ENCODE data around the gene SETD6.
A peak's percentile ranks its signal among the peaks of the same experiment; 100 is the strongest.

The SETD6 gene

DNA sequence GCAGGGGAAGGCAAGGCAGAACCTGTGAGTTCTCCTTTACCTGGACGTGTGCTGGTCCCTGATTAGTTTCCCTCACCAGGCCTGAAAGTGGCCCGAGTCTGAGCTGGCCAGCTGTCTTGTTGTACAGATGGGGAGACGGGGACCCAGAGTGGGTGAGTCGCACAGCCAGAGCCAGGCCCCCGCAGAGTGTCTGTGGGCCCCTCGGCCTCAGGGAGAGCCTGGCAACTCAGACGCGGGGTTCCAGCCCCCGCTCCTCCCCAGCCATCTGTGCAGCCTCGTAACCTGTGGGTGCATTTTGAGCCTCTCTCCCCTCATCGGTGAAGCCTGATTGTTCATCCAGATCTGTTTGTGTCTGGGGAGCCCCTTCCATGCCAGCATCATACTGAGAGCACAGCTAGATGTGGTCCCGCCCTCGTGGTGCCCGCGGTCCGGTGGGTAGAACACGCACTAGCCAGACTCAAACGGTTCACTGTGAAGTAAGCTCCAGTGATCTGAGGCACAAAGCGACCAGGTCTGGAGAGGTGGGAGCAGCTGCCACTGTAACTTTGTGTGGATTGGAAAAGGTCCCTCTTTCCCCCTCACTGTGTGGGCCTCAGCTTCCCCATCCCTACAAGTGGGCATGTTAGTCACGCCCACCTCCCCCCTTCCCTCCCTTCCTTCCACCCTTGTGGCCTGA is 21.4 kb upstream of the SETD6 start:
- DNase-seq (ENCODE audit: low read depth in 2 of 2) = no peak

DNA sequence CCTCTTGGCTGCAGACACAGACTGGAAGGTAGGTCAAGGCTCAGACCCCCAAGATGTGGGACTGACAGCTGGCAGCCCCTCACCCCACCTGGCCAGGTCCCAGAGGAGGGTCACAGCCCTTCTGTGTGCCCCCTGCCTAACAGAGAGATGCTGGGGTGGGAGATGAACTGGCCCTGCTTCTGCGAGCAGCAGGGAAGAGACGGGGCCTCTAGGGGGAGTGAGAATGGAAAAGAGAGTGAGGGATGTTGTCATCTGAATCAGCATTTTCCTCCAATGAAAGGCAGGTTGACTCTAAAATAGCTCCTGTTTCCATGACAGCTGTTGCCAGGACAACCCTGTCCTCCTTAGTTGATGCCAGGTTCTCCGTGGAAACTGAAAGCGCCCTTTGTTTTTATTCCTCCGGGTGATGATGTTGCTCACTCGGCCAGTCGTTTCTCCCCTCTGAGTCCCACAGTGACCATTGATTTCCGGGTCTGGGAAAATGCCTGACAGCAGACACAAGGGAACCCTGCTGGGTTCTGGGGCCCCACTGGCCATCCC is 20.3 kb upstream of the SETD6 start:
- peak; percentile 69 to 75 for DNase-seq (ENCODE audit: low read depth in 2 of 2)

DNA sequence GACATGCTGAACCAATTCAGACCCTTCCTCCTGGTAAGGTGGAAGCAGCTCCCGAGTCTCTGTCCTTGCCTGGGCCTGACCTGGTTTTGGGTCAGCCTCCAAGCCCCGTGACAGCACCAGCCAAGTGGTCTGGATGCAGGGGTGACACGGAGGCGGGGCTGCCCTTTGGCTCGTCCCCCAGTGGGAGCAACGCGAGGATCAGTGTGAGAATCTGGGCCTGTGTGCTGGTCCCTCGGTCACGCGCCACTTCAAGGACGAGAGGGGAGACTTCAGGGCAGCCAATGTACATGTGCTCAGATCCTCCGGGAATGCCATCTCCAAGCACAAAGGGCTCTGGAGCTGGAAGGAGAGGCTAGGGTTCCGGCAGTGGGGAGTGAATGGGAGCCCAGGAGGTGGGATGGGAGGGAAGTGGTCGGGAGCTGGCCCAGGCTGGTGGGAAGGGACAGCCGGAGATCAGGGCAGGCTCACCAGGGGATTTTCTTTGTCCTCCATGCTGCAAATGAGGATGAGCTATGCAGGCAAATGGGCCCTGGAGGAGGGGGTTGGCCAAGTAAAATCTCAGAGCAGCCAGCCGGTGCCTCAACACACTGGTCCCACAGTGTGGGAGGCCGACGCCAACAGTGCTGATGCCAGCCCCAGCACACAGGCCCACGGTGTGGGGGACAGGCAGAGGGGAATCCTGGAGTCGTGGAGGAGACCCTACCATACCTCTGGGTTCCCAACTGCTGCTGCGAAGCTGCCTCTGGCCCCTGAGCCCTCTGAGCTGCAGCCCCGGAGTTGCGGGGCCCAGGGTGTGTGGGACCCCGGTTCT is 19.6 kb upstream of the SETD6 start:
- no peak for DNase-seq (ENCODE audit: low read depth in 2 of 2)

DNA sequence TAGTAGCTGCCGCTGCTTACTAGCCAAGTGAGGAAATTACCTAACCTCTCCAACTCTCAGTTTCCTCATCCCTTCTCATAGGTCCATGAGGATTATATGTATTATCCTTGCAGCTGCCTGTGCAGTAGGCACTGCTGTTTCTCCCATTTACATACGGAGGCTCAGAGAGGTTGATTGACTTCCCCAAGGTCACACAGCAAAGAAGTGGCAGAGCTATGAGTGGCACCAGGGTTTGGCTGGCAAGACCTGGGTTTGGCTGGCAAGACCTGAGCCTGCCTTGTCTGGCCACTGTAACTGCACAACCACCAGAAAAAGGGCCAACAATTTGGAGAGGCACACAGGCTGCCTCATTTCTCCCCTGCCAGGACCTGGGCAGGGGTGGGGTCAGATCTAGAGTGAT is 17.8 kb upstream of the SETD6 start:
- no peak for DNase-seq (ENCODE audit: low read depth in 2 of 2)

DNA sequence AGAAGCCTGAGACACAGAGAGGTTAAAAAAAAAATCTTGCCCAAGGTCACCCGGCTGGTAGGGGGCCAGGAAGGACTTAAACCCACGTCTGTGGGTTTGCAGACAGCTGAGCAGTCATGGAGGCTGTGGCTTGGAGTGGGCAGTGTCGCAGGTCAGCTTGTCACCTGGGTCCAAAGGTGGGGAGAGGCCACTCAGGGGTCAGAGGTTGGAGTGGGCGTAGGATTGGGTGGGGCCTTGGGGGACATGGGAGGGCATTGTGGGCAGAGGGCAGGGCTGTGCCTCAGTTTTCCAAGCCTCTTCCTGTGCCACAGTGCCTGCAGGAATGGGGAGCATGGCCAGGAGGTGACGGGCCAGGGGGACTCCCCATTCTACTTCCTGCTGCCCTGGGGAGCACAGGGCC is 17.4 kb upstream of the SETD6 start:
- no peak for DNase-seq (ENCODE audit: low read depth in 2 of 2)

DNA sequence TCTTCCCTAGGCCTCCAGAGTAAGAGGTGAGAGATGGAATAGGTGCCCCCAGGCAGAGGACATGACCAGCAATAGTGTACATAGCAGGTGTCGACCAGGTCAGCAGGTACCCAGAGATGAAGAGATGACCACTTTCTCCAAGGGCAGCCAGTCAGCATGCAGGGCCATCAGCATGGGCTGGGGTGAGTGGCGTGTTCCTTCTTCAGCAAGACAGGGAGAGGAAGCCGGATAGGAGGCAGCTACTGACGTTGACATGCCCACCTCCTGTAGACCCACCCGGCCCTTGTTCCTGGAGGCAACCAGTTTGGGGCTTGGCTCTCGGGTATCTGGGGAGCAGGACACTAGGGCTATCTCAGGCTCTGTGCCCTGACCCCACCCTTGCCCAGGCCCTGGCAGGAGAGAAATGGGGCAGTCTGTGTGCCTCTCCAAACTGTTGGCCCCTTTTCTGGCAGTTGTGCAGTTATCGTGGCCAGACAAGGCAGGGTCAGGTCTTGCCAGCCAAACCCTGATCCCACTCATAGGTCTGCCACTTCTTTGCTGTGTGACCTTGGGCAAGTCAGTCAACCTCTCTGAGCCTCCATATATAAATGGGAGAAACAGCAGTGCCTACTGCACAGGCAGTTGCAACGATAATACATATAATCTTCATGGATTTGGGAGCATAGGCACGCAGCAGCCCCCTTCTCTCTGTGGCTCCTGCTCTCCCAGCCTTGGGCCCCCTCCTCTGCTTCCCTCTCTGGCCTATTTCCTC is 16.8 kb upstream of the SETD6 start:
- DNase-seq (ENCODE audit: low read depth in 2 of 2) = no peak

DNA sequence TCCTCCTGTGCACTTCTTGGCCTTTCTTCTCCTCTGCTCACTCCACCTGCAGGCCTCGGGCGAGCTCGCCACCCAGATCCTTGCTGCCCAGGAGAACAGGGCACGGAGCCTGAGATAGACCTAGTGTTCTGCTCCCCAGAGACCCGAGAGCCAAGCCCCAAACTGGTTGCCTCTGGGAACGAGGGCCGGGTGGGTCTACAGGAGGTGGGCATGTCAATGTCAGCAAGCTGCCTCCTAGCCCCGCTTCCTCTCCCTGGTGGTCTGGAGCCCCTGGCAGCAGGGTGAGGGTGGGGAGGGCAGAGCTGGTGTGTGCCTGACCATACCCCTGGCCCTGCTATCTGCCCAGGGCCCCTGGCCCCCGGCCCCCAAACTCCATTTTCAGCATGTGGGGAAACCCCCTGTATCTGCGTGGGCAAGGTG is 16.2 kb upstream of the SETD6 start:
- DNase-seq (ENCODE audit: low read depth in 2 of 2) = no peak

DNA sequence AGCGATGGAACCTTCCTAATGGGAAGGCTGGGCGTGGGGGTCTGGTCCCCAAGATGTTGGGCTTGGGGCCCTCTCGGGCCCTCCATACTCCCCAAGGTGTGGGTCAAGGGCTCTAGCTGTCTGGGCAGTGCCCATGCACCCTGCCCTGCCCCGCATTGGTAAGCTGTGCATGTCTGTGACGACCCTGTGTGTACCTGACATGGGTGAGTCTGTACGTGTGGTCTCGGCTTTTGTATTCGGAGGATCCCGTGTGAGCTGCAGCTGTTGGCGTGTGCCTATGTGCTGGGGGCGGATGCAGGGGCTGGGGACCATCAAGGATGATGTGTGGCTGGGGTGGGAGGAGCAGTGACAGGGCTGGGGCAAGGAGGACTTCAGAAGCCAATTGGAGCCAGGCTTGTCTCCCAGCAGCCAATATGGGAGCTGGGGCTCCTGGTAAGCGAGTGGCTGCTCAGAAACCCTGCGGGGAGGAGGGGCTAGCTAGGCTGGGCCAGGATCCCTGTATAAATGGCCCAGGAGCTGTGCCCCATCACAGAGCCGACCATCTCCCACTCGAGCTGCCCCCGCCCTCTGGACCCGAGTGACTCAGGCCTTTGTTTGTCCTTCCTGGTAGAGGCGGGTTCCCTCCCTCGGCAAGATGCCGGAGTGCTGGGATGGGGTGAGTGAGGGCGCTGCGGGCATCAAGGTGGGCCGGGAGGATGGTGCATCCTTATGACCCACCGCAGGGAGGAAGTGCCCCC is 15.5 kb upstream of the SETD6 start, which contains the start of gene NDRG4:
TSS of gene NDRG4 (plus strand) at position 529 of the 737 bp plus-strand sequence. CDS start at position 635, 106 bp downstream.
- peak in 1 of 2 donors; percentile 43 for DNase-seq (ENCODE audit: low read depth in 2 of 2)

DNA sequence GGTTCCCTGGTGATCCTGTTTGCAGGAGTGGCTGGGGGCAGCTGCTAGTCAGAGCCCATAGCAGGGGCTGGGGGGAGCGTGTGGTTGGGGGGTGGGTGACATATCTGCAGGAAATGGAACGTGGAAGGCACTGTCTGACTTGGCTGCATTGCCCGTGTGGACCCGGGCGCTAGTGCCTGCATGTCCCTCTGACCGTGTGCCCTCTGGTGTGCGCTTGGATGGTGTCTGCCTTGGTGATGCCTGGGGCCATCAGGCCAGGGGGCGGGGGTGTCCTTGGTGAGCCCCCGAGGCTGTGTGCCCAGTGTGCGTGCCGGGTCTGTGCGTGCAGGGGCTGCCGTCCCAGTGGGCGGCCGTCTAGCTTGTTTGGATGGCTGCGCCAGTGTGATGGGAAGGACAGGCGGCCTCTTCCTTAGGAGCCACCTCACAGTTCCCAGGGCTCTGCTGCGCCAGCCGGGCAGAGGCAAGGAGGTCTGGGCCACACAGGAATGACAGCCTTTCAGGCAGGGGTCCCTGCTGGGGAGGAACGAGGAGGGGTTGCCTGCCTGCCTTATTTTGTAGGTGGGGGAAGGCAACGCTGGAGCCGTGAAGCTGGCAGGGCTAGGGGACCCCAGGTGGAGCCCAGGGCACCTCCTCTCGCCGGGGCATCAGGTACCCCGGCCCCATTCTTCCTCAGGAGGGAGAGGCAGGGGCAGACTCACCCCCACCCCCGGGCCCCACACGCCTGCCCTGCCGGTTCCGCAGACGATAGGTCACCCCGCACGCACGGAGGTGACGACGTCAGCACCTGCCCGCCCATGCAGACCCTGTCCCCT is 14.7 kb upstream of the SETD6 start:
- no peak for DNase-seq (ENCODE audit: low read depth in 2 of 2)

DNA sequence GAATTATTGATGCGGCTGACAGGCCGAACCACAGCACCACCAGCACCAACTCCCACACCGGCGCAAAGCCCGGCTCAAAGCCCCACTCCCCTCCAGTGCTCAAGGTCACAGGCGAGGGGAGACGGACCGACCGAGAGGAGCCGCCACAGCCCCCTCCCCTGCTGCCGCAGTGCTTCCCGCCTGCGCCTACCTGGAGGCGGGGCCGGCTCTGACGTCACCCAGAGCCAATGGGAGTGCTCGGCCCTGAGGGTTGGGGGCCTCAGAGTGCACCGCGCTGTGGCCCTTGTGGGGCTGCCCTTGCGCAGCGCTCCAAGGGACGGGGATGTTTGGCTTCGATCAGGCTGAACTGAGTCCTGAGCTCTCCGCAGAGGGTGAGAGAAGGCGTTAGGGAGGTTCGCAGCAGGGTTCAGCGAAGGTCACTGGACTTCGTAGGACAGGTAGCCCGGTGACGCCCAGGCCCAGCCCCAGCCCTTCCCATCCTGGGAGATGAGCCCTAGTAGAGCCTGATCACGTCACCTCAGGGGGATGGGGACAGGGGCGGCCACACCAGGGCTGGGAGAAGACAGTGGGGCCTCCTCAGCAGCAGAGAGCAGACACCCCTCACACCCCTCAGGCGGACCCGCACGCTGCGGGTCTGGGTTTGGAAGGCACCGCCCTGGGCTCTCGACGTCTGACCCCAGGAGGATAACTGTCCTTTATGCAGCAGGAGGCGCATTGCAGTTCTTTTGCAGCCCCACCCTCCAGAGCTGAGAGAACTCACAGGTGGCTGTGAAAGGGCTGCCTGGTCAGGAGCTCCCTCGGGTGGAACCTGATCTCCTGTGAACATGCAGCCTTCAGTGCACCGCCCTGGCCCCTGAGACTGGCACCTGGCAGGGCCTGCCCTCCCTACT is 13.8 kb upstream of the SETD6 start:
- DNase-seq (ENCODE audit: low read depth in 2 of 2) = peak in 1 of 2 donors; percentile 31

DNA sequence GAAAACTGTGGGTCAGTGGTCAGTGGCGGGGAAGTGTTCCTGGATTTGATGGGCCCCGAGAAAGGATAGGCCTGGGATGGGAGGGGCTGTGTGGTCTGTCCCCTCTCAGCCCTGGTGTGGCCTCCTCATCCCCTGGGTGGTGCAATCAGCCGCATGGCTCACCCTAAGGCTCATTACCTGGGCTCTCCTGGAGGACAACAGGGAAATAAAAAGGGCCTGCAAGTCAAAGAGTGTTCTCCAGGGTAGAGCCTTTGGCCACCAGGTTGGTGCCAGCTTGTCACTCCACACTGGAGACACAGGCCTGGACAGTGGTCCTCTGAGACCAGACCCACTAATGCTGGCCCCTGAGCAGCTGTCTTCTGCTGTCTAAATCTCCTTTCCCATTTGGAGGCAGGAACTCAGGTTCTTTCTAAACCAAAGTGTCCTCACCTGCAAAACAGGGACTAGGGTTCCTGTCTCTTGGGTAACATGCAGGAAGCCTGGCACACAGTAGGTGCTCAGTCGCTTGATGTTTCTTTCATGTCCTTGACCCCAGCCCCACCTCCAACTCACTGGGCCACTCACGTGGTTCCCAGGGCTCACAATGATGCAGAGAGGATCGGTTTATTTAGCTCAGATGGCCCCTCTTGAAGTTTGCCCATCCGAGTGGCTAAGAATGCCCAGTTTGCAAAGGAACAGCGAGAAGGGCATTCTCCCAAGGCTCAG is 12.9 kb upstream of the SETD6 start:
- no peak for DNase-seq (ENCODE audit: low read depth in 2 of 2)

DNA sequence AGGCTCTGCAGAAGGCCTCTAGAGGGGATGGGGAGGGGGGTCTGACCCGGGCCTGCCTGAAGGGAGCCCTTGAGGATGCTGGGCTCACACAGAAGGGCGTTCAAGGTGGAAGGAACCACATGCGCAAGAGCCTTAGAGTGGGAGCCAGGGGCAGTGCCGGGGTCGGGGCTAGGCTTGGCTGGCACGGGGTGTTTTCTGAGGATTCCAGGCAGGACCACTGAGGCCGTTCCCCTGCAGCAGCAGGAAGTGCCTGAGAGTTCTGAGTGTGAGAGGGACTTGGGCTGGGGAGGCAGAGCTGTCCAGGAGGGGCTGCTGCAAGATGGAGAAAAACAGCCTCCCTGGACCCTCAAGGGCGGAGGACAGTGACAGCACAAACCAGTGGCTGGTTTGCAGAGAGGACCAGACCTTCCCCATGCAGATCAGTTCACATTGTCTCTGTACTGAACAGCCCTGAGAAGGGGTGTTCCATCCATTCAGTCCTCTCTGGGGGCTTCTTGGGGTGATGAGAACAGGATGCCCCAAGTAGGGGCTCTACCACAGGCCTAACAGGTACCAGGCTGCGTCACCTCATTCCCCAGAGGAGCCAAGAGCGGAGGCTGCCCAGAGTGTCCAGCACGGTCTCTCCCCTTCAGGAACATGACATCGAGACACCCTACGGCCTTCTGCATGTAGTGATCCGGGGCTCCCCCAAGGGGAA is 12.0 kb upstream of the SETD6 start:
- no peak for DNase-seq (ENCODE audit: low read depth in 2 of 2)

DNA sequence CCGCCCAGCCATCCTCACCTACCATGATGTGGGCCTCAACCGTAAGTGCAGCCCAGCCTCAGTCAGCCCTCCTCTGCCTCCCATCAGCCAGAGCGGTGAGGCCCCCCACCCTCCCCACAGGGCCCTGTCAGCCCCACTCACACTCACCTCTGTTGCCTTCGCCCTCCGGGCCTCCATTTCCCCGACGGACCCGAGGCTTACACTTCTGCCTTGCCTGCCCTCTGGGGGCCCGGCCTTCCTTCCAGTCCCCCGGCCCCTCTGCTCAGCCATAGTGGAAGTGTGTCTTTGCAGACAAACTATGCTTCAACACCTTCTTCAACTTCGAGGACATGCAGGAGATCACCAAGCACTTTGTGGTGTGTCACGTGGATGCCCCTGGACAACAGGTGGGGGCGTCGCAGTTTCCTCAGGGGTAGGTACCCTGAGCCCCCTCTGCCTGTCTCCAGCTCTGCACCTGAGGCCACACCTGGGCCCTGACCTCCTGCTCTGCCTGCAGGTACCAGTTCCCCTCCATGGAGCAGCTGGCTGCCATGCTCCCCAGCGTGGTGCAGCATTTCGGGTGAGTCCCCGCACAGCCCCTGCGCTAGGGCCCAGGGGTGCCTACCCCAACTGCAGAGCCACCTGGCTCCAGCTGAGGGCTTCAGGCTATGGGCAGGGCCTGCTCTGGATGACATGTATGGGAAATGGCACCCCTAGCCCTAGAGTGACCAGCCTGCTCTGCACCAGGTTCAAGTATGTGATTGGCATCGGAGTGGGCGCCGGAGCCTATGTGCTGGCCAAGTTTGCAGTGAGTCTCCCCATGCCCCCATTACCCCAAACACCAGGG is 11.2 kb upstream of the SETD6 start:
- no peak for DNase-seq (ENCODE audit: low read depth in 2 of 2)

DNA sequence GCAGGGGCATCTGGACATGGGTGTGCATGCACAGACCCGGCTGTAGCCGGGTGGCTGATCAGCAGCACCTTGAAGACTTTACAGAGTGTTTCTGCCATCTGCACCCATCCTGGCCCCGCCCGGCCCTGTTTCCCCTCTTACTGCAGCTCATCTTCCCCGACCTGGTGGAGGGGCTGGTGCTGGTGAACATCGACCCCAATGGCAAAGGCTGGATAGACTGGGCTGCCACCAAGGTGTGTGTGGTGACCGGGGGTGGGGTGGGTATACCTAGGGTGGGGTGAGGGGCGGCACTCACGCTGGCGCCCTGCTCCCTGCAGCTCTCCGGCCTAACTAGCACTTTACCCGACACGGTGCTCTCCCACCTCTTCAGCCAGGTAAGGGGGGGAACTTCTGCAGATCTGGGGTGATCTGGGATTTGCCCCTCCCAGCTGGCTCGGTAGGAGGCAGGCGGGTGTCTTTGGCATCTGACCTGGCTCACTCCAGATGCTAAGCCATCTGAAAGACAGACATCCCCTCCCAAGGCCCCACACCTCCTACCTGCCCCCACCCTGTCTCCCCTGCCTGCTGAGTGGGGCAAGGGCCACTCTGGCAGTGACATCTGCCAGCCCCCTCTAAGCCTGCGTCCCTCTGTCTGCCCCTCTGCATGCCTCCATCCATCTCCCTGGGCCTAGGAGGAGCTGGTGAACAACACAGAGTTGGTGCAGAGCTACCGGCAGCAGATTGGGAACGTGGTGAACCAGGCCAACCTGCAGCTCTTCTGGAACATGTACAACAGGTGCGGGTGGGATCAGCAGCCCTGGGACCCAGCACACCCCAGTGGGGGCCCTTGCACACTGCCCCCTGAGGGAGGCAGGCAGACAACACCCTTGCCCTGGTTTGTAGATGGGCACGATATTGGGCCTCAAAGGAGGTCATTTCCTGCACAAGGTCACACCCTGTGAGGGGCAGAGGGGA is 8.8 kb upstream of the SETD6 start:
- DNase-seq (ENCODE audit: low read depth in 2 of 2) = no peak

DNA sequence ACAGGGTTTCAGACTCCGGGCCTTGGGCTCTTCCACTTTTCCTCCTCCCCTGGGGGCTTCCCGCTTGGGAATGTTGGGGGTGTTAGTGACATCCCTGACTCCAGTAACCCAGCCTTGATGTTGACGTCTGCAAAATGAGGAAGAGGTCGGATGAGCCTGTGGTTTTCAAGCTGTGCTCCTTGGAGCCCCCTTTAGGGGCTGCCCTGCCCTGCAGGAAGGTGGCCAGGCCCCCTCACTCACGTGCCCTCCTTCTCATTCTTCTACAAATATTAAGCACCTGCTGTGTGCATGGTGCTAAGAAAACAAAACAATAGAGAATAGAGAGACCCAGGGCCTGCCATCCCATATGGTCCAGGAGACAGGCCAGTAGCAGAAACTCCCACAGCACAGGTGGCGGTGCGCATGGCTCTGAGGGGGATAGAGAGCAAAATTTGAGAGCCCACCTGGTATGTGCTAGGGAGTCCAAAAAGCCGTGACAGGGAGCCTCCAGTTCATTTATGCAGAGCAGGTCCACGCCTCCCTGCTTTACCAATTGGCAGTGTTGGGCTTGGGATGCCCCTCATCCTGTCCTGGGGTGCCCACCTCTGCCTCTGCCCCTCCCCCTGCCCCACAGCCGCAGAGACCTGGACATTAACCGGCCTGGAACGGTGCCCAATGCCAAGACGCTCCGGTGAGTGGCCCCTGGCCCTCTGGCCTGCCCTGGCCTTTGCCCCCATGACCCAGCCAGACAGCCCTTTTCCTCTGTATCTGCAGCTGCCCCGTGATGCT is 7.9 kb upstream of the SETD6 start:
- no peak for DNase-seq (ENCODE audit: low read depth in 2 of 2)
